SJCRH30 (cell line): ENCODE measurements around the gene SPTBN1. TPM values are rescaled to one million over a fixed set of nuclear protein-coding genes. Genes with fewer than 3 reads are reported as not detected.
"Not testable (repeated sequence)": the region's sequence is repeated elsewhere in the genome, so short reads cannot be mapped to it uniquely, and the experiment has no call there.

ENCODE experiments used
- DNase-seq, 2 experiments: peaks; one replicate each; pipeline ENCODE4 v3.0.0-alpha.2; 2015 to 2020
- H3K27ac ChIP-seq: fragments of 250-450 bp; sonication (Bioruptor Pico); 2 replicates; pipeline ENCODE4 v1.5.1; 2020; ENCODE audit warnings: mild to moderate bottlenecking, moderate library complexity
- H3K27me3 ChIP-seq: fragments of 250-450 bp; sonication (Bioruptor Pico); 2 replicates; pipeline ENCODE4 v1.5.1; 2020; ENCODE audit warnings: mild to moderate bottlenecking, moderate library complexity
- H3K36me3 ChIP-seq: fragments of 250-450 bp; sonication (Bioruptor Pico); 2 replicates; pipeline ENCODE4 v1.5.1; 2020; ENCODE audit warnings: mild to moderate bottlenecking, moderate library complexity
- H3K4me1 ChIP-seq: fragments of 250-450 bp; sonication (Bioruptor Pico); 2 replicates; pipeline ENCODE4 v1.5.1; 2020; ENCODE audit warnings: mild to moderate bottlenecking, moderate library complexity
- H3K4me3 ChIP-seq: fragments of 250-450 bp; sonication (Bioruptor Pico); 2 replicates; pipeline ENCODE4 v1.5.1; 2020; ENCODE audit warnings: mild to moderate bottlenecking, moderate library complexity
- H3K9me3 ChIP-seq: fragments of 250-450 bp; sonication (Bioruptor Pico); replicated peaks from 2 replicates; pipeline ENCODE4 v1.5.1; 2020; ENCODE audit warnings: mild to moderate bottlenecking, moderate library complexity
- total RNA-seq: library from RNA; depleted of rRNA; stranded (reverse); fragments of >200 nt; shearing (Covaris generic); gene quantifications from 2 replicates; pipeline ENCODE4 v1.2.3, GENCODE V29; 2014

The SPTBN1 gene
- total RNA-seq, 1 experiment from 2014 or later, result 260 TPM

DNA sequence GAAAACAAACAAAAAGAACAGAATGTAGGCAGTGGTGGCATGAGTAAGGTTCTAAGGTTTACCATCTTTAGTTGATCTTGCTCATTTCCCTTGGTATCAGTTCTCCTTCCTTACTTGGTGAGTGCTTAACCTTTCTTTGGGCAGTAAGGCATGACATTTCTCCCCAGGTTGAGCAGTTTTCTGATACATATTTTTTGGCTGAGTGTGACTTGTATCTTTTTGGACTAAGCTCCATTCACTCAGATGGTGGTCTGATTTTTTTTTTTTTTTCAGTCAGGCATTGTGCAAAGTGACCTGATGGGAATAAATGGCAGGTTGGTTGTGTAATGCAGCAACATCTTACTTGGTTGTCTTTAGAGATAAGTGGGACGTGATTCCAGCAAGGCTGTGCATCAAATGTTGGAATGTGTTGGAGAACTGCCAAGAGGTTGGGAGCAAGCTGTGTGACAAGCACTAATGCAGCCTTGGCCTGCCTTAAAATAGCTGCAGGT is 15.1 kb downstream of the SPTBN1 start:
- peaks cover 5% of the 10 kb centered on the region; the same call in 1 of the 2 replicates for H3K36me3 ChIP-seq
- peak; percentile 85 to 94 for DNase-seq
- no peaks in the 10 kb centered on the region for H3K9me3 ChIP-seq
- H3K4me1 ChIP-seq, result peaks cover 76% of the 10 kb centered on the region
- H3K4me3 ChIP-seq, result no peak overlapping the region
- H3K27me3 ChIP-seq, result no peaks in the 10 kb centered on the region
- peak overlapping the region; percentile 66 for H3K27ac ChIP-seq

DNA sequence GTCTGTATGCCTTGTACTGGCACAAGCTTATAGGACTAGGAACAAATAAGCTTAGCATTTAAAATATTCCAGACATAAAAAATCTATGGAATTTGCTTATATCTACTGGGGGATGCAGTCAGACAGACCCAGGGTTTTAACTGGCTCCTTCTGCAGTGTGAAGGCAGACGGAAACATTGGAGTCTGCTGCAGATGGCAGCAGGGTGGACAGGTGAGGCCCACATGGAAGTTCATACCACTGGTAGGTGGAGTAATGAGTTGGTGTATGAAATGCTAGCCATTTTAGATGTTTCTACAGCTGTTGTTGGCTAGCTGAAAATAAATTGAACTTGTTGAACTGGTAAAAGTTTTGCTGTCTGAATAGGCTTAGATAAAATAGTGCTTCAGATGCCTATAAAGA is 17.7 kb downstream of the SPTBN1 start:
- Histone ChIP-seq H3K9me3 (no peaks in the 10 kb centered on the region), H3K27me3 (no peaks in the 10 kb centered on the region), H3K27ac (peak overlapping the region; percentile 11; the same call in 1 of the 2 replicates), H3K4me1 (peaks cover 84% of the 10 kb centered on the region), H3K4me3 (no peak overlapping the region), H3K36me3 (peaks cover 8% of the 10 kb centered on the region; the same call in 1 of the 2 replicates)
- peak; percentile 52 to 62 for DNase-seq

DNA sequence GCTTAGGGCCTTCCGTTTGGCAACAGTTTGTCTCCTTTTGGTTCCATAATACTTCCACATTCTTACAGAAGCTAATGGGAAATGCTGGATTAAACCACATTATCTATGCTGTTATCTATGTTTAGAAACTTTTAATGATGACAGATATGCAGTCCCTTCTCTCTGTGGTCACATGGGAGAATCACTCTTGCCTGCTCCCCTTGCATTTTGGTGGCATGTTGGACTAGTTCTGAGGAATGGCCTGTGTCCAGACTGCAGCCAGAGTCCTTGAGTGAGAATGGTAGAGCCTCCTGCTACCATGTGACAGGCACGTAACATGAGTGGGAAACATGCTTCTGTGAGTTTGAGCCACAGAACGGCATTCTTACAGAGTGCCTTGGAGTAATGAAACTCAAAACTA is 19.2 kb downstream of the SPTBN1 start:
- H3K4me1 ChIP-seq, result peaks cover 71% of the 10 kb centered on the region
- peaks cover 8% of the 10 kb centered on the region for H3K36me3 ChIP-seq
- no peak overlapping the region for H3K27ac ChIP-seq
- H3K9me3 ChIP-seq, result no peaks in the 10 kb centered on the region
- H3K4me3 ChIP-seq, result no peak overlapping the region
- DNase-seq, result peak in 1 of 2 experiments; percentile 30
- no peaks in the 10 kb centered on the region for H3K27me3 ChIP-seq

DNA sequence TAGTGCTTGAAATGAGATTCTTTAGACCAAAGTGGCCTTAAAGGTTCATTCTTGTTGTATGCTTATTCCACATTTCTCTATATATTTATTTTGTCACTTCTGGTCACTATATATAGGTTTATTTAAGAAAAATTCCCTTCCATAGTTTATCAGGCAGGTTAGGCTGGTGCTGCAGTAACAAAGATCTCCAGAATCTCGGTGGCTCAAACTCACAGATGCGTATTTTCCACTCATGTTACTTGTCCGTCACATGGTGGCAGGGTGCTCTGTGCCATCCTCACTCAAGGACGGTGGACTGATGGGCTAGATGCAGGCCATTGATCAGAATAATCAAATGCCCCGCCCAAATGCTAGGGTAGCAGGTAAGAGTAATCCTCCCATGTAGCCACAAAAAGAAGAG is 19.8 kb downstream of the SPTBN1 start:
- Histone ChIP-seq H3K4me3 (no peak overlapping the region), H3K27me3 (no peaks in the 10 kb centered on the region), H3K36me3 (peaks cover 8% of the 10 kb centered on the region), H3K4me1 (peaks cover 67% of the 10 kb centered on the region), H3K27ac (no peak overlapping the region), H3K9me3 (no peaks in the 10 kb centered on the region)
- no peak for DNase-seq

DNA sequence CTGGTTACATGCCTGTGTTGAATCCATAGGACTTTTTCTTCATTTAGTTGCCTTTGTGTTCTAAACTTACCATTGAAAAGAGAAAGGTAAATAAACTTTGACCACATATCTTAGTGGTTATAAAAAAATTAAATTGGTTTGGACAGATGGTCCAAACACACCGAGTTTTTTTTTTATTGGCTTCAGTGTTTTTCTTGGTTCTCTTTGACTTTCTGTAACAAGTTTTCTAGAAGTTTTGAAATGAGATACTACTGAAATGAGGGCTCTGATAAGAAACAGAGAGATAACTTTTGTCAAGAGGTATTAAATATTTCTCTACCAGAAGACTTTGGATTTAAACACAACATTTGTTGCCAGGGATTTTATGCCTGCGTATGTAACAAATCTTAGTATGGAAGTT is 20.7 kb downstream of the SPTBN1 start:
- H3K27ac ChIP-seq, result peak overlapping the region; percentile 13
- H3K36me3 ChIP-seq, result peaks cover 8% of the 10 kb centered on the region
- H3K4me1 ChIP-seq, result peaks cover 64% of the 10 kb centered on the region
- no peak overlapping the region for H3K4me3 ChIP-seq
- H3K27me3 ChIP-seq, result no peaks in the 10 kb centered on the region
- H3K9me3 ChIP-seq, result no peaks in the 10 kb centered on the region
- no peak for DNase-seq

DNA sequence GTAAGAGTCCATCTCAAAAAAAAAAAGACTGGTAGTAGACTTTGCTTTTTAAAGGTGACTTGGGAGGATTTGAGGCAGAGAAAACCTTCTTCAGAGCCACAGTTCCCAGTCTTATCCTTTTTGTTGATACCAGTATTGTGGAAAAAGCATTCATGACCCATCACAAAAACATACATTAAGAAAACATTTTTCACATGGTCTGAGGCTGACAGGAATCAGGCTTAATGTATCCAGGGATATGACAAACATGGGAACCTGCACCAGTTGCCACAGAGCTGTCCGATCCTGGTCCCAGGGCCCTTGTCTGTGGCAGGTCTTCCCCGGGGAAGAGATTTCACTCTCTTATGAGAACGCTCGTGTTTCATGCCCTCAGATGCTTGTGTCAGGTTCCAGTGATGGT is 21.8 kb downstream of the SPTBN1 start:
- Histone ChIP-seq H3K36me3 (peaks cover 8% of the 10 kb centered on the region), H3K4me3 (no peak overlapping the region), H3K27ac (no peak overlapping the region), H3K9me3 (no peaks in the 10 kb centered on the region), H3K4me1 (peaks cover 62% of the 10 kb centered on the region), H3K27me3 (no peaks in the 10 kb centered on the region)
- no peak for DNase-seq

DNA sequence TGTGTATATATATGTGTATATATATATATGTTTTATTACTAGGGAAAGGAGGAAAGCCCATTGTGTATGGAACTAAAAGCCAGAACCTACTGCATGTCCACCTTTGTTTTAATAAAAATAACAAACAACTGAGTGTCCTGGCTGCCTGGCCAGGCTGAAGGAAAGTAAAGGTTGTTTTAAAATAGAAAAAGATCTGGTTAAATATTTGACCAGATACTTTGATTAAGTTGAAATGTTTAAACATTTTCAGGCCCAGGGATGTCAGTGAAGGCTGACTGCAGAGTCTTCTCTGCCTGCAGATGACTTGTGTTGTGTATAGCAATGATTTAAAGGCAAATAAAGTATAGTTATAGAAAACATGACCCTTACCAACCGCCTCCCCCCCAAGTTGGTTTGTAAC is 22.8 kb downstream of the SPTBN1 start:
- no peak for DNase-seq
- H3K9me3 ChIP-seq, result no peaks in the 10 kb centered on the region
- no peaks in the 10 kb centered on the region for H3K27me3 ChIP-seq
- no peak overlapping the region for H3K4me3 ChIP-seq
- H3K36me3 ChIP-seq, result peaks cover 8% of the 10 kb centered on the region
- peaks cover 61% of the 10 kb centered on the region for H3K4me1 ChIP-seq
- no peak overlapping the region for H3K27ac ChIP-seq

DNA sequence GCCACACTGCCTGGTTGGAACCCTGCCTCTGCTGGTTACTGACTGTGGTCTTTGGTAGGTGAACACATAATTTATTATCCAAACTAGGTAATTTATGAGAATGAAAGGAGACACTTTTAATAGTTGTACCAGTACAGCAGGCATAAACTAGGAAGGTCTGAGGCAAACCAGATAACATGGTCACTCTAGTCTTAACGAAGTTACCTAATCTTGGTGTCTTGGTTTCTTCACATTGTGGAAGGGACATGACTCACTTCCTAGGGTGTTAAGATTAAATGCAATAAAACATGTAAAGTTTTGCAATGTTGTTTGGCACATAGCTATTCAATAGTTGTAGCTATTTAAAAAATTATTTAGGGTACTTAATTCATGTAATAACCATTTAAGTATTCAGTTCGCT is 23.3 kb downstream of the SPTBN1 start:
- no peak for DNase-seq
- Histone ChIP-seq H3K4me1 (peaks cover 61% of the 10 kb centered on the region), H3K27me3 (no peaks in the 10 kb centered on the region), H3K4me3 (no peak overlapping the region), H3K27ac (no peak overlapping the region), H3K36me3 (peaks cover 9% of the 10 kb centered on the region), H3K9me3 (no peaks in the 10 kb centered on the region)

DNA sequence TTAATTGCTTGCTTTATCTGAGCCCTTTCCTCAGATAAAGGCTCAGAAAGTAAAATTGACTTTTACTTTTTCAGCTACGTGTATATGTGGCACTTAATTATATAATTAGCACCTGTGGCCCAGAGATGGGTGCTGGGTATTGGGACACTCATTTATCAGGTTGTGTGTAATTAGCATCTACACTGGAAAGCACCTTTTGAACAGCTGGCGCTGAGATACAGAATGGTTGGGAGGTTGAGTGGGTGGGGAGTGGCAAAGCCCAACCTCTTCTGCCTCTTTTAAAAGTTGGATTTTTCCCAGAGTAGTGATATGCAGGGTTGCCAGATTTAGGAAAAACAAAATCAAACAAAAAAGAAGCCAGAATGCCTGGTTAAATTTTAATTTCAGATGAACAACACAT is 23.9 kb downstream of the SPTBN1 start:
- DNase-seq, result no peak
- H3K27me3 ChIP-seq, result no peaks in the 10 kb centered on the region
- peaks cover 56% of the 10 kb centered on the region for H3K4me1 ChIP-seq
- H3K9me3 ChIP-seq, result no peaks in the 10 kb centered on the region
- H3K27ac ChIP-seq, result no peak overlapping the region
- no peak overlapping the region for H3K4me3 ChIP-seq
- peaks cover 15% of the 10 kb centered on the region for H3K36me3 ChIP-seq

DNA sequence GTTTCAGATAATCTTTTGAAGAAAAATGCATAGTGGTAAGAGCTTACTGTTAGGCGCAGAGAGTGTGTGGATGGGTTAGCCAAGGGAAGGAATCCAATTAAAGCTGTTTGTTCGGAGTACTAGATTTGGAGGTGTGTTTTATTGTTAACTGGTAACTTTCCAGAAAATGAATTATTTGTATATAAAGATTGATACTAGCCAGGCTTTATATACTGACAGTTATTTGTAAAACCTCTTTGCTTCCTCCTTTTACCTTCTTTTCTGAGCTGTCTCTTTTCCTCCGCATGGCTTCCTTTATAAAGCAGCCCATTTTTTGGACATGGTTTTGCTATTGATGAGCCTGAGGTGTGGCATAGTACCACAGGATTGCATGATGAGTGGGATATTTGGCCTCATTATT is 25.6 kb downstream of the SPTBN1 start:
- Histone ChIP-seq H3K4me3 (no peak overlapping the region), H3K27me3 (no peaks in the 10 kb centered on the region), H3K9me3 (no peaks in the 10 kb centered on the region), H3K36me3 (peaks cover 15% of the 10 kb centered on the region), H3K27ac (no peak overlapping the region), H3K4me1 (peaks cover 39% of the 10 kb centered on the region)
- no peak for DNase-seq

DNA sequence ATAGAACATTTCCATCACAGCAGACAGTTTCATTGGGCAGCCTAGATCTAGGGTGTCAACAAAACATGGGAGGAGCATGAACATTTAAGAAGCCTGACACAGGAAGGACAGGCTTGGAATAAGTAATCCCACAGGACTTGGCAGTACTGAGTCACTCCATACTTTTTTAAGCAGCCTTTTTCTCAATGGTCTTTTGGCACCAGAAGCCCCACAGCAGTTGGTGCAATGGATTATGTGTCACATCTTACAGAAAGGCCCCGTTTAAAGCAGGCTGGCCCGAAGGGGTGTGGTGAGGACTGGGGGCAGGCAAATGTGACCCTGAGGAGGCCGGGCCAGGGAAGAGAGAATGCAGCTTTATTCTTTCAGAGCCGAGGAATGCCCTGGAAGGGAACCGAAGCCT is 26.6 kb downstream of the SPTBN1 start:
- H3K27me3 ChIP-seq, result no peaks in the 10 kb centered on the region
- peak overlapping the region; percentile 29 for H3K4me3 ChIP-seq
- peaks cover 15% of the 10 kb centered on the region for H3K36me3 ChIP-seq
- peaks cover 29% of the 10 kb centered on the region for H3K4me1 ChIP-seq
- peak overlapping the region; percentile 79 for H3K27ac ChIP-seq
- peak; percentile 98 to 99 for DNase-seq
- no peaks in the 10 kb centered on the region for H3K9me3 ChIP-seq

DNA sequence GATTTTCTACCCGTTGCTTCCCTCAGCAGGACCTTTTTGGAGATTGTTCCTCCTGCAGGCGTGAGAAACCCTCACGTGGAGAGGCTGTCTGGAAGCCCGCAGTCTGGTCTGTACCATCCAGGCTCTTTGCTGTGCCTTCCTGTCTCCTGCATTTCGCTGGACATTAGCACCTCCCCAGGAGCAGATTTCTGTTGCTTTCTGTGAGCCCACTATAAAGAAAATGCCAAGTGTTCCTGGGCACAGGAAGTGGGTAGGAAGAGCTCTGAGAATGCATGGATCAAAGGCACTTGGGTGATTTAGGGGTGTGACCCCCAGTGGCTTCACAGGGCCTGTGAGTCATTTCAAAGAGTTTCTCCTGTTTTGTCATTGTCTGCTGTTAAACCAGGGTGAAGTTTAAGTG is 27.3 kb downstream of the SPTBN1 start:
- Histone ChIP-seq H3K4me3 (peak overlapping the region; percentile 29), H3K27me3 (no peaks in the 10 kb centered on the region), H3K36me3 (peaks cover 21% of the 10 kb centered on the region), H3K27ac (peak overlapping the region; percentile 79), H3K9me3 (no peaks in the 10 kb centered on the region), H3K4me1 (peaks cover 33% of the 10 kb centered on the region)
- peak; percentile 54 to 71 for DNase-seq

DNA sequence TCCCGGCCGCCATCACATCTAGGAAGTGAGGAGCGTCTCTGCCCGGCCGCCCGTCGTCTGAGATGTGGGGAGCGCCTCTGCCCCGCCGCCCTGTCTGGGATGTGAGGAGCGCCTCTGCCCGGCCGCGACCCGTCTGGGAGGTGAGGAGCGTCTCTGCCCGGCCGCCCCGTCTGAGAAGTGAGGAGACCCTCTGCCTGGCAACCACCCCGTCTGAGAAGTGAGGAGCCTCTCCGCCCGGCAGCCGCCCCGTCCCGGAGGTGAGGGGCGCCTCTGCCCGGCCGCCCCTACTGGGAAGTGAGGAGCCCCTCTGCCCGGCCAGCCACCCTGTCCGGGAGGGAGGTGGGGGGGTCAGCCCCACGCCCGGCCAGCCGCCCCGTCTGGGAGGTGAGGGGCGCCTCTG is 29.6 kb downstream of the SPTBN1 start:
- H3K4me1 ChIP-seq, result peaks cover 34% of the 10 kb centered on the region
- not testable (repeated sequence) for DNase-seq

DNA sequence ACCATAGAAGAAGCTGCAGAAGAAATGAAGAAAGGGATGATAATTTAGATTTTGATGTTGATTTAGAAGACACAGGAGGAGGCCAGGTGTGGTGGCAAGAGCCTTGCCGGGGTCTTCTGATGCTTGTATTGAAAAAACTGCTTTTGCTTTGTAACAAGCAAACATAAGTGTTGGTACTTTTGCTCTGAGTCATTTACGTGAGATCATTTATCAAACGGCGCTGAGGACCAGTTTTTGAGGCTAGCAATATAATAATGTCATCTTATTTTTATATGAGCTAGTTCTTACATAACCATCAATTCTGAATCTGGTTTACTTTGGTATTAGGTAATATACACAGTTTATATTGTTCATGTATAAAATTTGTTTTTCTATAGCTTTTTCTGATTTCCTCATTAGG is 30.6 kb downstream of the SPTBN1 start:
- no peaks in the 10 kb centered on the region for H3K27me3 ChIP-seq
- peaks cover 30% of the 10 kb centered on the region for H3K4me1 ChIP-seq
- no peak for DNase-seq
- H3K27ac ChIP-seq, result no peak overlapping the region
- H3K36me3 ChIP-seq, result peaks cover 17% of the 10 kb centered on the region
- no peaks in the 10 kb centered on the region for H3K9me3 ChIP-seq
- no peak overlapping the region for H3K4me3 ChIP-seq

More for the DNA sequence above, 29.6 kb downstream of the SPTBN1 start:
- not testable (repeated sequence) for H3K9me3 ChIP-seq, H3K27me3 ChIP-seq, H3K4me3 ChIP-seq, H3K27ac ChIP-seq
- peaks cover 17% of the 10 kb centered on the region for H3K36me3 ChIP-seq

DNA sequence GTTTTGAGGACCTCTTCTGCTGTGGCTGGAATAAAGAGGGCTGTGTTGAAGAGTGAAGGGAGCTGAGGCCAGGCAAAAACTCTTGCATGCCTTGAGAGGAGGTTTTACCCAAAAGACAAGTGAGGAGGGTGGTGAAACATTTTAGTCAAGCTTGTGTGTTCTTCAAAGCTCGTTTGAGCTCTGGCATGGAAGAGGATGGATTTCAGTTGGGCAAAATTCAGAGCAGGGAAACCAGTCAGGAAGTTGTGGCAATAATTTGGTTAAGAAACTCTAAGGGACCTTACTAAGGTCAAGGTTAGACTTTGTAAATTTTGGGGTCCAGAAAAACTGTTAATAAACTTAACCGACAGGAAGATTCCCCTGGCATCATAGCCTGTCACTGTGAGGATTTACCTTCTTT is 34.7 kb downstream of the SPTBN1 start:
- H3K4me3 ChIP-seq, result no peak overlapping the region

DNA sequence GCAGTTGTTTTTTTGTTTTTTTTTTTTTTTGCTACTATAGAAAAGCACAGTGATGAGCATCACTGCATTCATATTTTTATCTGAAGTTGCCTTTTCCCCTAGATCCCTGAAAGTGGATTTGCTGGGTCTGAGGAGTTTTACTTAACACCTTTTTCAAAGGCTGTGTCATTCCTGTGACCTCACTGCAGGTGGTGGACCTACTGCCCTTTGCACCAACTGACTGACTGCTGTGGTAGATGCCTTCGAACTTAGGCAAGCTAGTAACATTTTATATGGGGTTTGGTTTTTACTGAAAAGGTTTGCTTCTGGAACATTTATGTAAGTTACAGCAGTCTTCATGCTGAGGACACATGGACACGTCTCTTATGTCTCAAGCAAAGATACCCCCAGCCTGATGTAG is 36.2 kb downstream of the SPTBN1 start:
- Histone ChIP-seq H3K9me3 (no peaks in the 10 kb centered on the region), H3K36me3 (peaks cover 13% of the 10 kb centered on the region), H3K4me1 (peaks cover 10% of the 10 kb centered on the region), H3K27me3 (no peaks in the 10 kb centered on the region), H3K27ac (no peak overlapping the region), H3K4me3 (no peak overlapping the region)
- DNase-seq, result no peak

More for the DNA sequence above, 34.7 kb downstream of the SPTBN1 start:
- no peak for DNase-seq
- peaks cover 7% of the 10 kb centered on the region for H3K4me1 ChIP-seq
- H3K9me3 ChIP-seq, result no peaks in the 10 kb centered on the region
- peaks cover 15% of the 10 kb centered on the region for H3K36me3 ChIP-seq
- no peak overlapping the region for H3K27ac ChIP-seq
- no peaks in the 10 kb centered on the region for H3K27me3 ChIP-seq
